Ramos (cell line): ENCODE measurements around the gene WDR93.
"Not testable (repeated sequence)": the region's sequence is repeated elsewhere in the genome, so short reads cannot be mapped to it uniquely, and the experiment has no call there.

Experiments used
- in situ Hi-C: fragments of 300-500 bp; cut with MboI; formaldehyde crosslinking; loops from one replicate; pipeline ENCODE4 v1.14.3; 2022; ENCODE audit warnings: low sequenced_read_pairs; ENCODE audit not compliant: unreplicated experiment

WDR93 gene

GRCh38 chr15:89680282-89680873, 10.2 kb upstream of the WDR93 start:
- in situ Hi-C loops: no loop called here

GRCh38 chr15:89681146-89681545, 9.5 kb upstream of the WDR93 start:
- in situ Hi-C loops: no loop called here

- in situ Hi-C loops: no loop called here
These were observed 4.6 kb upstream of the WDR93 start for GRCh38 chr15:89685995-89686394.

- in situ Hi-C loops: no loop called here
These were observed 4.1 kb upstream of the WDR93 start for GRCh38 chr15:89686522-89686921.

- in situ Hi-C loops: not testable (repeated sequence)
These were observed 708 bp upstream of the WDR93 start for GRCh38 chr15:89689930-89690275.

GRCh38 chr15:89693091-89693490, 2.5 kb downstream of the WDR93 start:
- in situ Hi-C loops: no loop called here

GRCh38 chr15:89693696-89694095, 3.1 kb downstream of the WDR93 start:
- in situ Hi-C loops: no loop called here

GRCh38 chr15:89695198-89695597, 4.6 kb downstream of the WDR93 start:
- in situ Hi-C loops: no loop called here

GRCh38 chr15:89704411-89704810, 13.8 kb downstream of the WDR93 start:
- in situ Hi-C loops: no loop called here

GRCh38 chr15:89707577-89707976, 17.0 kb downstream of the WDR93 start:
- in situ Hi-C loops: no loop called here

- in situ Hi-C loops: no loop called here
These were observed 24.2 kb downstream of the WDR93 start for GRCh38 chr15:89714775-89715174.

GRCh38 chr15:89723031-89723430, 32.4 kb downstream of the WDR93 start:
- in situ Hi-C loops: no loop called here

GRCh38 chr15:89724621-89725020, 34.0 kb downstream of the WDR93 start:
- in situ Hi-C loops: no loop called here

GRCh38 chr15:89725064-89725463, 34.5 kb downstream of the WDR93 start:
- in situ Hi-C loops: no loop called here

GRCh38 chr15:89728254-89728653, 37.6 kb downstream of the WDR93 start:
- in situ Hi-C loops: no loop called here

- in situ Hi-C loops: no loop called here
These were observed 40.7 kb downstream of the WDR93 start for GRCh38 chr15:89731275-89731674.

- in situ Hi-C loops: no loop called here
These were observed 42.0 kb downstream of the WDR93 start for GRCh38 chr15:89732451-89733172.

- in situ Hi-C loops: no loop called here
These were observed 45.2 kb downstream of the WDR93 start for GRCh38 chr15:89735773-89736172.

GRCh38 chr15:89740137-89740536, 49.5 kb downstream of the WDR93 start:
- in situ Hi-C loops: no loop called here

GRCh38 chr15:89743011-89743410, 52.4 kb downstream of the WDR93 start:
- in situ Hi-C loops: no loop called here

- in situ Hi-C loops: no loop called here
These were observed 53.0 kb downstream of the WDR93 start for GRCh38 chr15:89743594-89743993.

- in situ Hi-C loops: no loop called here
These were observed 54.5 kb downstream of the WDR93 start for GRCh38 chr15:89745131-89745530.
